HEK293 (cell line): ENCODE measurements around the gene HNRNPM.

Experiments
- CTCF ChIA-PET: fragments of 350-600 bp; formaldehyde crosslinking; extraction: SDS; loops from one replicate; lab custom pipeline; 2021; ENCODE audit warnings: antibody characterized with exemption; lab: Yijun Ruan, JAX
- POLR2A ChIA-PET: fragments of 300-600 bp; formaldehyde crosslinking; extraction: SDS; loops from one replicate; lab custom pipeline; 2020; ENCODE audit warnings: antibody characterized with exemption, inconsistent platforms; lab: Yijun Ruan, JAX
- H3K27ac ChIP-seq: fragments of 200-500 bp; sonication (Bioruptor generic); 2 replicates; pipeline ENCODE4 v1.5.1; 2014; ENCODE audit warnings: low read depth, low read length, control low read depth, inconsistent platforms; ENCODE audit errors: extremely low read depth
- H3K36me3 ChIP-seq, 2 experiments: fragments of 200-500 bp in 1 of 2; sonication (Bioruptor generic) in 1 of 2; 1 replicate in 1 of 2; 2 replicates in 1 of 2; pipeline ENCODE4 v1.5.1; 2014 to 2017; ENCODE audit warnings: inconsistent platforms in 2 of 2, low read length in 2 of 2; ENCODE audit not compliant: control insufficient read depth in 2 of 2, insufficient read depth in 1 of 2
- H3K4me1 ChIP-seq: fragments of 200-500 bp; sonication (Bioruptor generic); 2 replicates; pipeline ENCODE4 v1.5.1; 2014; ENCODE audit warnings: mild to moderate bottlenecking, low read length, inconsistent platforms; ENCODE audit not compliant: control insufficient read depth, insufficient read depth
- H3K4me3 ChIP-seq: 2 replicates; pipeline ENCODE4 v1.5.1; 2011; ENCODE audit warnings: low read depth, mild to moderate bottlenecking, control low read depth, low read length, moderate library complexity
- H3K9me3 ChIP-seq: fragments of 200-500 bp; sonication (Bioruptor generic); 2 replicates; pipeline ENCODE4 v1.5.1; 2014; ENCODE audit warnings: low read depth, low read length, inconsistent platforms; ENCODE audit not compliant: control insufficient read depth, insufficient read depth
- GLI4 ChIP-seq: fragments of 450-650 bp; formaldehyde crosslinking; IDR thresholded peaks from 2 replicates; pipeline ENCODE4 v1.5.1; 2016; ENCODE audit warnings: missing biosample characterization, missing genetic modification characterization
- GLIS1 ChIP-seq: fragments of 450-650 bp; formaldehyde crosslinking; IDR thresholded peaks from 2 replicates; pipeline ENCODE4 v1.5.1; 2016; ENCODE audit warnings: missing biosample characterization, missing genetic modification characterization
- HOXA7 ChIP-seq: sonication (generic); formaldehyde crosslinking; IDR thresholded peaks from 2 replicates; pipeline ENCODE4 v1.8.1; 2022; ENCODE audit warnings: missing genetic modification reagents, borderline replicate concordance
- HOXC10 ChIP-seq: sonication (generic); formaldehyde crosslinking; IDR thresholded peaks from 2 replicates; pipeline ENCODE4 v1.8.1; 2023; ENCODE audit warnings: mild to moderate bottlenecking, missing genetic modification reagents
- OSR2 ChIP-seq: fragments of 450-650 bp; formaldehyde crosslinking; IDR thresholded peaks from 2 replicates; pipeline ENCODE4 v1.5.1; 2016; ENCODE audit warnings: missing biosample characterization, missing genetic modification characterization
- PRDM4 ChIP-seq: fragments of 450-650 bp; formaldehyde crosslinking; IDR thresholded peaks from 2 replicates; pipeline ENCODE4 v1.5.1; 2017; ENCODE audit warnings: missing biosample characterization, missing genetic modification characterization
- SETDB1 ChIP-seq: IDR thresholded peaks from one replicate; pipeline ENCODE4 v1.6.1; 2017; ENCODE audit warnings: mild to moderate bottlenecking, low read length, moderate library complexity, mixed read lengths; ENCODE audit not compliant: insufficient read length
- ZBTB8A ChIP-seq: fragments of 450-650 bp; formaldehyde crosslinking; IDR thresholded peaks from 2 replicates; pipeline ENCODE4 v1.5.1; 2016; ENCODE audit warnings: missing biosample characterization, missing genetic modification characterization
- ZNF138 ChIP-seq: fragments of 450-650 bp; formaldehyde crosslinking; IDR thresholded peaks from 2 replicates; pipeline ENCODE4 v1.5.1; 2016; ENCODE audit warnings: missing biosample characterization, missing genetic modification characterization, borderline replicate concordance
- ZNF155 ChIP-seq: fragments of 450-650 bp; formaldehyde crosslinking; IDR thresholded peaks from 2 replicates; pipeline ENCODE4 v1.5.1; 2016; ENCODE audit warnings: missing biosample characterization, missing genetic modification characterization
- ZNF280D ChIP-seq: fragments of 450-650 bp; formaldehyde crosslinking; IDR thresholded peaks from 2 replicates; pipeline ENCODE4 v1.5.1; 2016; ENCODE audit warnings: missing biosample characterization, missing genetic modification characterization
- ZNF404 ChIP-seq: fragments of 450-650 bp; formaldehyde crosslinking; IDR thresholded peaks from 2 replicates; pipeline ENCODE4 v1.5.1; 2017; ENCODE audit warnings: missing biosample characterization, missing genetic modification characterization
- ZNF510 ChIP-seq: fragments of 450-650 bp; formaldehyde crosslinking; IDR thresholded peaks from 2 replicates; pipeline ENCODE4 v1.5.1; 2018; ENCODE audit warnings: mild to moderate bottlenecking, missing genetic modification characterization, missing biosample characterization; ENCODE audit not compliant: insufficient replicate concordance
- ZNF530 ChIP-seq: fragments of 450-650 bp; formaldehyde crosslinking; IDR thresholded peaks from 2 replicates; pipeline ENCODE4 v1.5.1; 2016; ENCODE audit warnings: low read depth, missing biosample characterization, missing genetic modification characterization
- ZNF600 ChIP-seq: fragments of 450-650 bp; formaldehyde crosslinking; IDR thresholded peaks from 2 replicates; pipeline ENCODE4 v1.5.1; 2016; ENCODE audit warnings: missing biosample characterization, missing genetic modification characterization
- ZNF610 ChIP-seq: fragments of 450-650 bp; formaldehyde crosslinking; IDR thresholded peaks from 2 replicates; pipeline ENCODE4 v1.5.1; 2016; ENCODE audit warnings: missing biosample characterization, missing genetic modification characterization, borderline replicate concordance
- ZNF623 ChIP-seq: fragments of 450-650 bp; formaldehyde crosslinking; IDR thresholded peaks from 2 replicates; pipeline ENCODE4 v1.5.1; 2016; ENCODE audit warnings: missing biosample characterization, missing genetic modification characterization
- ZNF670 ChIP-seq: fragments of 450-650 bp; formaldehyde crosslinking; IDR thresholded peaks from 2 replicates; pipeline ENCODE4 v1.5.1; 2016; ENCODE audit warnings: missing biosample characterization, missing genetic modification characterization, low read depth
- ZNF747 ChIP-seq: fragments of 450-650 bp; formaldehyde crosslinking; IDR thresholded peaks from 2 replicates; pipeline ENCODE4 v1.5.1; 2016; ENCODE audit warnings: missing biosample characterization, missing genetic modification characterization
- ZNF785 ChIP-seq: fragments of 450-650 bp; formaldehyde crosslinking; IDR thresholded peaks from 2 replicates; pipeline ENCODE4 v1.5.1; 2016; ENCODE audit warnings: missing biosample characterization, missing genetic modification characterization
- ZSCAN16 ChIP-seq: fragments of 450-650 bp; formaldehyde crosslinking; IDR thresholded peaks from 2 replicates; pipeline ENCODE4 v1.5.1; 2016; ENCODE audit warnings: missing biosample characterization, missing genetic modification characterization
- ZSCAN23 ChIP-seq: fragments of 450-650 bp; formaldehyde crosslinking; IDR thresholded peaks from 2 replicates; pipeline ENCODE4 v1.5.1; 2016; ENCODE audit warnings: missing biosample characterization, missing genetic modification characterization

The HNRNPM gene

GRCh38 chr19:8476524-8476923, 31.7 kb downstream of the HNRNPM start (continued):
- TF ChIP-seq ZNF404 (tag by site-specific recombination) (no peak), ZNF747 (tag by site-specific recombination) (no peak), HOXC10 (no peak), ZNF280D (tag by site-specific recombination) (no peak), ZNF610 (tag by site-specific recombination) (no peak)

- TF ChIP-seq ZBTB8A, result no peak
- no peak for TF ChIP-seq ZNF670
- no peak for TF ChIP-seq ZNF510 (tag by site-specific recombination)
- peak; percentile 21; the same call in 1 of the 2 replicates for TF ChIP-seq GLIS1 (tag by site-specific recombination)
- TF ChIP-seq ZNF623 (tag by site-specific recombination), result no peak
- TF ChIP-seq ZNF530, result no peak
- TF ChIP-seq ZNF138, result no peak
- TF ChIP-seq ZNF600 (tag by site-specific recombination), result peak; percentile 42; the same call in 1 of the 2 replicates
- TF ChIP-seq ZNF404 (tag by site-specific recombination), result no peak
- no peak for TF ChIP-seq HOXA7 (CRISPR knock-in tag)
- no peak for TF ChIP-seq OSR2 (tag by site-specific recombination)
- no peak for TF ChIP-seq ZNF610 (tag by site-specific recombination)
- no peak for TF ChIP-seq ZNF785 (tag by site-specific recombination)
- no peak for TF ChIP-seq SETDB1
- TF ChIP-seq GLI4 (tag by site-specific recombination), result no peak
- TF ChIP-seq ZSCAN23, result no peak
- no peak for TF ChIP-seq ZSCAN16 (tag by site-specific recombination)
- Histone ChIP-seq H3K36me3 (peaks cover 62 to 89% of the 10 kb centered on the region in 2 experiments), H3K9me3 (no peaks in the 10 kb centered on the region), H3K4me1 (no peaks in the 10 kb centered on the region), H3K4me3 (no peak overlapping the region), H3K27ac (no peak overlapping the region)
- ChIA-PET CTCF (no interaction called here), POLR2A (no interaction called here)
Observed at GRCh38 chr19:8477889-8478288, 33.1 kb downstream of the HNRNPM start.

GRCh38 chr19:8478598-8478997, 33.8 kb downstream of the HNRNPM start:
- Histone ChIP-seq H3K4me1 (no peaks in the 10 kb centered on the region), H3K27ac (peak overlapping the region; percentile 34; the same call in 1 of the 2 replicates), H3K36me3 (peaks cover 55 to 89% of the 10 kb centered on the region in 2 experiments), H3K4me3 (no peak overlapping the region), H3K9me3 (no peaks in the 10 kb centered on the region)
- ChIA-PET CTCF (interaction anchor here (0.7 to 0.9 kb wide), 2 partner anchors 9 to 125 kb away, joined by 4 to 5 read pairs; no protein-coding TSS in a partner anchor), POLR2A (interaction anchor here (0.6 kb wide), 1 partner anchor 42 kb away, joined by 4 read pairs; no protein-coding TSS in a partner anchor)
- TF ChIP-seq PRDM4 (peak; percentile 58), ZSCAN16 (tag by site-specific recombination) (no peak), ZNF155 (tag by site-specific recombination) (no peak)
